HG03139 (cell line): Measurements from ENCODE around the gene CDCA3.
"Not testable (repeated sequence)": the region's sequence is repeated elsewhere in the genome, so short reads cannot be mapped to it uniquely, and the experiment has no call there.

Experiments used
- ATAC-seq: cut with Tn5 transposase; IDR thresholded peaks from one replicate; pipeline ENCODE4 v1.9.1; 2021; ENCODE audit not compliant: unreplicated experiment

The CDCA3 gene

DNA sequence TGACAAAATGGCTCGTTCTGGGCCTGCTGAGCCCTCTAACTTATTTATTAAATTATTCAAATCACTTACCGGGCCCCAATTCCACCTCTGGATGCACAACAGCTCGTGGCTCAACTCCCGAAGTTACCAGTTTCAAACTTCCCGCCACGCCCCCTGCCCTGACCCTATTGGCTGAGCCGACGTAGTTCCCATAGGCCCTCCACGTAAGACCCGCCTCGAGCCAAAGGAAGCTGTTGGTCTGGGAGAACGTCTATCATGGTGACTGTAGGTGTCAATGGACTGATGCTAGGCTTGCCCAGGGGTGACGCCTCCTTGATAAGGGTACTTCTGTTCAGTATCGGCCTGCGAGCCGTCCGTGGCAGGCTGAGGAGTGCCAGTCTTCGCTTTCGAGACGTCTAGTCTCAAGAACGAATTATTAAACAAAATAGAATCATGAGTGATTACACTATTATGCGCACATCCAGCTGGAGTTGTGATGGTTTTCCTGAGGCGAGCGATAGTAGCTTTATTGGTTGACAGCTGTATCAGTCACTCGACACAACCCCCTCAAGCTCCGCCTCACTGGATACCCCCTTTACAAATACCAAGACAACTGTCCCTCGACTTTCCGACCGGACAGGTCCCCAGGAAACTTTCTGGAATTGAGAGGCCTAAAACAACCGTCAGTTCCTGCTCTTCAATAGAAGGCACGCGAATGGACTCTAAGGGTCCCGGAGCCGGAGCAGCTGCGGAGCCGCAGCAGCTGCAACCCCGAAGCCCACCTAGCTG lies at the start of gene CDCA3:
Gene CDCA3 (minus strand): TSS at position 134 of the 768 bp plus-strand sequence. CDS start 334 bp downstream, outside the sequence.
- ATAC-seq: peak; percentile 41

DNA sequence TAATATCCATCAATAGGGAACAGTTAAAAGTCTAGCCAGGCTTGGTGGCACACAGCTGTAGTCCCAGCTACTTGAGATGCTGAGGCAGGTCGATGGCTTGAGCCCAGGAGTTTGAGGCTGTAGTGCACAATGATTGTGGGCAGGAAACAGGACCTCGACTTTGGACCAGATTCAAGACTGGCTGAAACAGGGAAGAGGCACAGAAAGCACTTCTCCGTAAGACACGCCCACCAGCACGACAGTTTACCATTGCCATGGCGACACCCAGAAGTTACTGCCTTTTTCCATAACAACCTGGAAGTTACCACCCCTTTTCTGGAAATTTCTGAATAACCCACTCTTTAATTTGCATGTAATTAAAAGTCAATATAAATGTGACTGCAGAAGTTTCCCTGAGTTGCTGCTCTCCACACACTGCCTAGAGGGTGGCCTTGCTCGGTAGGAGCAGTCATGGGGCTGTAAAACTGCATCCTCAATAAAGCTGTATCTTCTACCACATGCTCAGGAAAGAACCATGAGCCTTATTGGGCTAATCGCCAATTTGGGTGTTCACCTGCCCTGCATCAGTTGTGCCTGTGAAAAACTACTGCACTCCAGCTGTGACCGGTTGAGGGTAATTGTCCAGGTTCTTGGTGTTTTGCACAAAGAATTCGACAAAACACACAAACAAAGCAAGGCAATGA lies 48.9 kb upstream of the CDCA3 start:
- ATAC-seq: no peak

GRCh38 chr12:6899427-6899826 lies 48.3 kb upstream of the CDCA3 start:
- ATAC-seq: no peak

DNA sequence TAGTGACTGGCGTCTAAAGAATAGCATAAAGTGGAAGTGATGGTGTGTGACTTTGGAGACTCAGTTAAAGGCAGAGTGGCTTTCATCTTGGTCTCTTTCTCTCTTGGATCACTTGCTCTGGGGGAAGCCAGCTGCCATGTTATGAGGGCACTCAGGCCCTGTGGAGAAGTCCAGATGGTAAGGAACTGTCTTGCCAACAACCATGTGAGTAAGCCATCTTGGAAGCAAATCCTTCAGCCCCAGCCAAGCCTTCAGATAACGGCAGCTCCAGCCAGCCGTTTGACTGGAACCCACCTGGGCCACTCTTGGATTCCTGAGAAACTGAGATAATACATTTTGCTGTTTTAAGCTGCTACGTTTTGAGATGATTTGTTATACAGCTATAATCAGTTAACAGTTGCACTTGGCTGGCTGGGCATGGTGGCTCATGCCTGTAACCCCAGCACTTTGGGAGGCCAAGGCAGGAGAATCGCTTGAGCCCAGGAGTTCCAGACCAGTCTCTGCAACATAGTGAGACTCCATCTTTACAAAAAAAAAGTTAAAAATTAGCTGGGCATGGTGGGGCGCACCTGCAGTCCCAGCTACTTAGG lies 45.9 kb upstream of the CDCA3 start:
- ATAC-seq: no peak

GRCh38 chr12:6894321-6894720 lies 43.2 kb upstream of the CDCA3 start:
- no peak for ATAC-seq

DNA sequence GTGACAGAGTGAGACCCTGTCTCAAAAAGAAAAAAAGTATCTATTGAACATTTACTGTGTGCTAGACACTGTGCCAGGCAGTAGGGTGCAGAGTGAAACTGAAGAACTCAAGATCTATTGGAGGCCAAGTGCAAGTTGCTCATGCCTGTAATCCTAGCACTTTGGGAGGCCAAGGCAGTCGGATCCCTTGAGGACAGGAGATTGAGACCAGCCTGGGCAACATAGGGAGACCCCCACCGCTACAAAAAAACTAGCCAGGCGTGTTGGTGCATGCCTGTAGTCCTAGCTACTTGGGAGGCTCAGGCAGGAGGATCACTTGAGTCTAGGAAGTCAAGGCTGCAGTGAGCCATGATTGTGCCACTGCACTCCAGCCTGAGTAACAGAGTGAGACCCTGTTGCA lies 41.6 kb upstream of the CDCA3 start:
- ATAC-seq: not testable (repeated sequence)

- ATAC-seq: no peak
These were observed 40.5 kb upstream of the CDCA3 start for GRCh38 chr12:6891646-6892001.

- ATAC-seq: peak; percentile 92
These were observed 39.9 kb upstream of the CDCA3 start for GRCh38 chr12:6890789-6891645.

DNA sequence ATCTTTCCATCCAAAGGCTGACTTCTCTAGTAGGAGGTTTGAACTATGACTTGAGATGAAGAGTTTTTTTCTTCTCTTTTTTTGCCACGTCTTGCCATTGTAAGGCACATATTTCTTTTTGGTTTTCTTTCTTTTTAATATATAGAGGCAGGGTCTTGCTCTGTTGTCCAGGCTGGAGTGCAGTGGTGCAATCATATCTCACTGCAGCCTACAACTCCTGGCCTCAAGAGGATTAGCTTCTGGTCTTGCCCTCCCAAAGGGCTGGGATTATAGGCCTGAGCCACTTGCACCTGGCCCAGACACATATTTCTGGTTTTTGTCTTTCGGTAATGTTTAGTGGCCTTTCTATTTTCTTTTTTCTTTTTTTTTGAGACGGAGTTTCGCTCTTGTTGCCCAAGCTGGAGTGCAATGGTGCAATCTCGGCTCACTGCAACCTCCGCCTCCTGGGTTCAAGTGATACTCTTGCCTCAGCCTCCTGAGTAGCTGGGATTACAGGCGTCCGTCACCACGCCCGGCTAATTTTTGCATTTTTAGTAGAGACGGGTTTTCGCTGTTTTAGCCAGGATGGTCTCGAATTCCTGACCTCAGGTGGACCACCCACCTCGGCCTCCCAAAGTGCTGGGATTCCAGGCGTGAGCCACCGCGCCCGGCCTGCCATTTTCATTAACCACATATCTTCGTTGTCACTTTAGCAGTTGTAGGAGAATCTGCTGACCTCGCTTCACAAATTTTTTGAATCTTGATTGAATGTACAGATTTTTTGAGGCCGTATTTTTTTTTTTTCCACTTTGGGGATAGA lies 38.9 kb upstream of the CDCA3 start:
- ATAC-seq: not testable (repeated sequence)

- not testable (repeated sequence) for ATAC-seq
These were observed 37.7 kb upstream of the CDCA3 start for GRCh38 chr12:6888794-6889193.

- ATAC-seq: no peak
These were observed 37.3 kb upstream of the CDCA3 start for GRCh38 chr12:6888360-6888759.

DNA sequence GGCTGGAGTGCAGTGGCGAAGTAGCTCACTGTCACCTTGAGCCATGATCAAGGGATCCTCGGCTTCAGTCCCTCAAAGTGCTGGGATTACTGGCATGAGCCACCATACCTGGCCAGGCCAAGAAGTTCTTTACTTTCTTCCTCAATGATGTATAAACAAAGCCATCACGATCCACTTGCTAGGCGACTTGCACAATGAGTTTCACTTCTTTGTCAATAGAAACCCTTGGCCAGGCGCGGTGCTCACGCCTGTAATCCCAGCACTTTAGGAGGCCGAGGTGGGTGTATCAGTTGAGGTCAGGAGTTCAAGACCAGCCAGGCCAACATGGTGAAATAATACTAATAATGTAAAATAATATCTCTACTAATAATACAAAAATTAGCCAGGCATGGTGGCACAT lies 36.4 kb upstream of the CDCA3 start:
- no peak for ATAC-seq

GRCh38 chr12:6886206-6886999 lies 35.3 kb upstream of the CDCA3 start:
- not testable (repeated sequence) for ATAC-seq

DNA sequence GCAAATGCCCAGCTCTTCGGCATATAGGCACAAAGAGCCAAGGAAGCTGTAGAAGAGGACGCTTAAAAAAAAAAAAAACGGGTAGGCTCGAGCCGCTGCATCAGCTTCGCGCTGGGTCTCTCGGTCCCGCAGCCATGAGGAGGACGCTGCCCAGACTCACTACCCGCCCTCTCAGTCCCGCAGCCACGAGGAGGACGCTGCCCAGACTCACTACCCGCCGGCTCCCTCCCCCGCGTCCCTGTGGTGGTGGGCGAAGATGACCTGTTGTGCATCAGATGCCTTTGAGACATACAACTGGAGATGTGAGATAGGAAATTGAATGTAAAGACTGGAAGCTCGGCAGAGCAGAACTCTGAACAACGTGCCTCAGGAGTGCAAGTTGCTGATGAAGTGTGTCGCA lies 33.5 kb upstream of the CDCA3 start:
- no peak for ATAC-seq

DNA sequence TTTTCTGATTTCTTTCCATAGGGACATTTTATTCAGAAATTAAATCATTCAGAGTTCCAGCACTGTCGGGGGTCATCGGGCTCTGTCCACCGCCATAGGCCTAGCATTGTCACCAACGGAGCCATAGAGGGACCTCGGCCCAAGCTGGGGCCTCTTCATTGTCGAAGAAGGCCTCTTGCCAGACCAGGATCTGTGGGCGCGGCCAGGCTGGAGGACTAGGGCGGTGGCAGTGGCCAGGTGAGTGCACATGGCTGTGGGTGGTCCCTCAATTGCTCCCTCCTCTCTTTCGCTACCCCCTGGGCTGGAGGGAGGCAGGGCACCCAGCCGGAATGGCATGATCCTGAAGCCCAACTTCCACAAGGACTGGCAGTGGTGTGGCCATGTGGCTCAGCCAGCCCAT lies 32.6 kb upstream of the CDCA3 start:
- no peak for ATAC-seq

GRCh38 chr12:6883252-6883651 lies 32.2 kb upstream of the CDCA3 start:
- ATAC-seq: no peak

DNA sequence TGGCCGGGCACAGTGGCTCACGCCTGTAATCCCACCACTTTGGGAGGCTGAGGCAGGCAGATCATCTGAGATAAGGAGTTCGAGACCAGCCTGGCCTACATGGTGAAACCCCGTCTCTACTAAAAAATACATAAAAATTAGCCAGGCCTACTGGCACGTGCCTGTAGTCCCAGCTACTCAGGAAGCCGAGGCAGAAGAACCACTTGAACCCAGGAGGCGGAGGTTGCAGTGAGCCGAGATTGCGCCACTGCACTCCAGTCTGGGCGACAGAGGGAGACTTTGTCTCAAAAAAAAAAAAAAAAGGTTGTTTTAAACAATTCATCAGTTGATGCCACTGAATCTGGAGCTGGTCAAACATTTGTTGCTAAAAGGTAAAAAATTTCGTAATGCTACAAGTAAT lies 28.7 kb upstream of the CDCA3 start:
- not testable (repeated sequence) for ATAC-seq

DNA sequence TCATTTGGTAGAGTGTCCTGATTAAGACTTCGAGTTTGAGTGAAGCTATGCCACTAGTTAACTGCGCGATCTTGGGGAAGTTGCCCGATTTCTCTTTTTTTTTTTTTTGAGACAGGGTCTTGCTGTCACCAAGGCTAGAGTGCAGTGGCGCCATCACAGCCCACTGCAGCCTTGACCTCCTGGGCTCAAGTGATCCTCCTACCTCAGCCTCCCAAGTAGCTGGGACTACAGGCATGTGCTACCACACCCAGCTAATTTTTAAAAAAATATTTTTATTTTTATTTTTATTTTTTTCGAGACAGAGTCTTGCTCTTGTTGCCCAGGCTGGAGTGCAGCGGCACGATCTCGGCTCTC lies 22.9 kb upstream of the CDCA3 start:
- ATAC-seq: not testable (repeated sequence)

DNA sequence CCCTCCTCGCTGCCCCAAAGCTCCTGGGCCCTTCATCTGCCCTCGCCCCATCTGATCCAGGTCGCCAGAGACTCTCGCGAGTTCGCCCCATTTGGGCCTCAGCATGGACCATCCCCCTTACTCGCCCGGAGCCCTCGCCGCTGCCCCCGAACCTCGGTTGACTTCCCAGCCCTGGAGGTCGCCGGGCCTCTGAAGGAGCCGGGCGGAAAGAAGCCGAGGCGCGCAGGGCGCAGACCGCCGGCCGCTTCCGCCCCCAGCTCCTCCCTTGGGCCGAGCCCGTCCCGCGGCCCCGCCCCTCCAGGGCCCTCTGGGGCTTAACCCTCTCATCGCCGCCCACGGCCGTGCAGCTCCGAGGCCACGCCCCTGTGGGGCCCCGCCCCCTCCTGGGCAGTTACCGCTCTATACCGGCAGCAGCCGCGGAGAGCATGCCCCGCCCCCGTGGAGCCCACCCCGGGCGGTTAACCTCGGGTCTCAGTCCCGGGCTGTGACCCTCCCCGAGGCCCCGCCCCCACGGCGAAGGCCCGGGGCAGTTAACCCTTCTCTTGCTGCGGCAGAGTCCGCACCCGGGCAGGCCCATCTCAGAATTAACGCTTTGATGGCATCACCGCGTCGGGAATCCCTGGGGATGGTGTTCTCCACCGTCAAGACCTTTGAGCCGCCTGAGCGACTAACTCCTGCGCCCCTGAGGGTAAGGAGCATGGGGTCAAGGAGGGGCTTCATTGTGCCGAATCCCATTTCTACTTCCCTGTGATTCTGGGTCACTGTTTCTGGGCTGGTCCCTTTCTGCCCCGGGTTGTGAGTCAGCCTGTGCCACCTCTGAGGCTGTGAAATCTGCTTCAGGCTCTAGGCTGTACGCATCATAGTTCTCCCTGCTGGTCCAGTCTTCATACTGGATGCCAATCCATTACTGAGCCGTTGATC lies 22.3 kb upstream of the CDCA3 start, which contains the start of gene SPSB2:
Gene SPSB2 (minus strand): TSS at position 210 of the 921 bp plus-strand sequence. CDS start 402 bp downstream, outside the sequence.
- peak; percentile 75 for ATAC-seq
